Neuronal stem cell (in vitro differentiated cells): ENCODE data around the gene ERP27.

Source experiments
- DNase-seq: peaks from one replicate; pipeline ENCODE4 v3.0.0-alpha.2; 2013; ENCODE audit warnings: low spot score
- H2AFZ ChIP-seq: one replicate; pipeline ENCODE4 v1.6.1; 2013; ENCODE audit warnings: mild to moderate bottlenecking, low read length, inconsistent platforms
- H2AK5ac ChIP-seq: 2 replicates; pipeline ENCODE4 v1.6.1; 2013; ENCODE audit warnings: low read depth, mild to moderate bottlenecking, inconsistent platforms, low read length, moderate library complexity, mixed read lengths
- H2BK120ac ChIP-seq: 2 replicates; pipeline ENCODE4 v1.6.1; 2013; ENCODE audit warnings: low read depth, mild to moderate bottlenecking, inconsistent platforms, low read length, moderate library complexity, mixed read lengths
- H2BK12ac ChIP-seq: one replicate; pipeline ENCODE4 v1.6.1; 2013; ENCODE audit warnings: low read length, inconsistent platforms
- H2BK15ac ChIP-seq: 2 replicates; pipeline ENCODE4 v1.6.1; 2013; ENCODE audit warnings: mild to moderate bottlenecking, low read length, inconsistent platforms, mixed read lengths
- H2BK5ac ChIP-seq: one replicate; pipeline ENCODE4 v1.6.1; 2013; ENCODE audit warnings: inconsistent platforms, mild to moderate bottlenecking, low read length, moderate library complexity
- H3K14ac ChIP-seq: one replicate; pipeline ENCODE4 v1.6.1; 2013; ENCODE audit warnings: low read length, inconsistent platforms
- H3K18ac ChIP-seq: 2 replicates; pipeline ENCODE4 v1.6.1; 2013; ENCODE audit warnings: low read length, inconsistent platforms
- H3K23ac ChIP-seq: 2 replicates; pipeline ENCODE4 v1.6.1; 2013; ENCODE audit warnings: low read depth, mild to moderate bottlenecking, mixed read lengths, low read length, inconsistent platforms; ENCODE audit not compliant: poor library complexity
- H3K27ac ChIP-seq: replicated peaks from 3 replicates; pipeline ENCODE4 v1.5.1; 2013; ENCODE audit warnings: low read length, inconsistent platforms
- H3K27me3 ChIP-seq, 3 experiments: 2 replicates each; pipeline ENCODE4 v1.6.1; 2013; ENCODE audit warnings: low read length in 3 of 3, mild to moderate bottlenecking in 2 of 3, inconsistent platforms in 1 of 3, low read depth in 1 of 3, mixed read lengths in 1 of 3, moderate library complexity in 1 of 3; ENCODE audit not compliant: control insufficient read depth in 3 of 3, insufficient read depth in 3 of 3
- H3K36me3 ChIP-seq, 2 donors: replicated peaks in 1 of 2; 2 replicates each; pipeline ENCODE4 v1.6.1; 2013; ENCODE audit warnings: low read length in 2 of 2; ENCODE audit not compliant: control insufficient read depth in 2 of 2, insufficient read depth in 2 of 2
- H3K4ac ChIP-seq: 2 replicates; pipeline ENCODE4 v1.6.1; 2013; ENCODE audit warnings: inconsistent platforms, mild to moderate bottlenecking, low read length, moderate library complexity
- H3K4me1 ChIP-seq, 2 donors: 1 replicate in 1 of 2; 2 replicates in 1 of 2; pipeline ENCODE4 v1.6.1; 2013; ENCODE audit warnings: low read length in 2 of 2, low read depth in 1 of 2; ENCODE audit not compliant: control insufficient read depth in 2 of 2, insufficient read depth in 1 of 2
- H3K4me2 ChIP-seq: one replicate; pipeline ENCODE4 v1.6.1; 2013; ENCODE audit warnings: mild to moderate bottlenecking, low read length, inconsistent platforms; ENCODE audit not compliant: insufficient read depth, poor library complexity, severe bottlenecking
- H3K4me3 ChIP-seq, 2 donors: 2 replicates each; pipeline ENCODE4 v1.5.1; 2013; ENCODE audit warnings: low read length in 2 of 2, mild to moderate bottlenecking in 2 of 2, inconsistent platforms in 1 of 2, moderate library complexity in 1 of 2
- H3K79me1 ChIP-seq: one replicate; pipeline ENCODE4 v1.6.1; 2013; ENCODE audit warnings: low read depth, mild to moderate bottlenecking, inconsistent platforms, low read length, moderate library complexity
- H3K9ac ChIP-seq: one replicate; pipeline ENCODE4 v1.6.1; 2013; ENCODE audit warnings: mild to moderate bottlenecking, low read depth, low read length, inconsistent platforms; ENCODE audit not compliant: poor library complexity
- H3K9me3 ChIP-seq, 2 donors: replicated peaks in 1 of 2; 2 replicates each; pipeline versions ENCODE3 to v1.6.1; 2013; ENCODE audit warnings: low read length in 2 of 2, mild to moderate bottlenecking in 2 of 2, inconsistent platforms in 1 of 2, low read depth in 1 of 2, mixed read lengths in 1 of 2, moderate library complexity in 1 of 2; ENCODE audit not compliant: control insufficient read depth in 2 of 2, insufficient read depth in 1 of 2
- H4K8ac ChIP-seq: one replicate; pipeline ENCODE4 v1.6.1; 2013; ENCODE audit warnings: low read depth, mild to moderate bottlenecking, inconsistent platforms, low read length, moderate library complexity
- H4K91ac ChIP-seq: one replicate; pipeline ENCODE4 v1.6.1; 2013; ENCODE audit warnings: low read length, low read depth, mild to moderate bottlenecking, inconsistent platforms; ENCODE audit not compliant: poor library complexity
- WGBS, 2 donors: extraction: QIAGEN DNeasy Blood & Tissue Kit; methylation state at CpG; one replicate each; pipeline ENCODE4 v1.1.7; 2013; ENCODE audit warnings: missing lambda C conversion rate in 2 of 2, mixed read lengths in 1 of 2; ENCODE audit not compliant: insufficient read length in 2 of 2, insufficient replicate concordance in 1 of 2; ENCODE audit errors: extremely low coverage in 2 of 2; 5-methylcytosine and 5-hydroxymethylcytosine counted together

The ERP27 gene

GRCh38 chr12:14923944-14924343 lies 14.4 kb downstream of the ERP27 start:
- H3K4me3 ChIP-seq = no peak overlapping the region
- H3K4me1 ChIP-seq = no peaks in the 10 kb centered on the region
- no peak overlapping the region for H2BK15ac ChIP-seq
- H2AFZ ChIP-seq = no peak overlapping the region
- no peak overlapping the region for H2BK12ac ChIP-seq
- no peak overlapping the region for H3K4ac ChIP-seq
- H4K8ac ChIP-seq = no peak overlapping the region
- H2AK5ac ChIP-seq = no peak overlapping the region
- no peak overlapping the region for H3K27ac ChIP-seq
- H4K91ac ChIP-seq = no peak overlapping the region
- H3K9ac ChIP-seq = no peak overlapping the region
- H3K4me2 ChIP-seq = no peak overlapping the region
- H3K27me3 ChIP-seq = no peaks in the 10 kb centered on the region
- no peak overlapping the region for H3K14ac ChIP-seq
- H3K79me1 ChIP-seq = no peaks in the 10 kb centered on the region
- H3K23ac ChIP-seq = no peak overlapping the region
- H3K9me3 ChIP-seq = no peaks in the 10 kb centered on the region
- no peaks in the 10 kb centered on the region for H3K36me3 ChIP-seq
- H2BK5ac ChIP-seq = no peak overlapping the region
- no peak overlapping the region for H2BK120ac ChIP-seq
- DNase-seq = no peak
- WGBS, 2 donors = no CpG with 5 or more reads among the region's 2 CpGs
- H3K18ac ChIP-seq = no peak overlapping the region

DNA sequence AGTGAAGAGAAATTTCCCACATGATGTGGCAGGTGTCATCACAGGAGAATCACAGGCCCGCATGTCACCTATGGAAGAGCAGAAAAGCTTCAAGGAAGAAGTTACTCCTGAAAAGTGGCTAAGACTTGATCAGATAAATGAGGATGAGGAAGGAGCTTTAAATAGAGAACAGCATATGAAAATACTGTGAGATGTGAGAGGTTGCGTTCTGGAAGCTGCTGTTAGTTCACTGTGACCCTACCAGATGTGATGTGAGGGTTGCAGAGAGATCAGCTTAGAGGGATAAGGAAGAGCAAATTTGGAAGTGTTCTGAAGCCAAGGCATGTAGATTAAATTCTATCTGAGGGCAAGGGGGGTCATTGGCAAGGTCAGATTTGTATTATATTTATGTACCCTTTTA lies 17.1 kb downstream of the ERP27 start:
- Histone ChIP-seq H4K91ac (no peak overlapping the region), H2BK12ac (no peak overlapping the region), H2BK15ac (no peak overlapping the region), H3K4ac (no peak overlapping the region), H3K79me1 (no peaks in the 10 kb centered on the region), H3K18ac (no peak overlapping the region), H3K4me2 (no peak overlapping the region), H3K27me3 (no peaks in the 10 kb centered on the region), H3K9me3 (no peaks in the 10 kb centered on the region), H3K4me3 (no peak overlapping the region), H3K23ac (no peak overlapping the region), H3K14ac (no peak overlapping the region), H3K27ac (no peak overlapping the region), H2AFZ (no peak overlapping the region), H2BK120ac (no peak overlapping the region), H2AK5ac (no peak overlapping the region), H4K8ac (no peak overlapping the region), H3K9ac (no peak overlapping the region), H3K36me3 (no peaks in the 10 kb centered on the region), H3K4me1 (no peaks in the 10 kb centered on the region), H2BK5ac (no peak overlapping the region)
- no CpG with 5 or more reads among the region's 2 CpGs for WGBS, 2 donors
- no peak for DNase-seq

- H3K4ac ChIP-seq = no peak overlapping the region
- H3K9ac ChIP-seq = no peak overlapping the region
- H3K36me3 ChIP-seq = no peaks in the 10 kb centered on the region
- H3K4me3 ChIP-seq = no peak overlapping the region
- DNase-seq = no peak
- H3K9me3 ChIP-seq = no peaks in the 10 kb centered on the region
- H2BK5ac ChIP-seq = no peak overlapping the region
- H3K27ac ChIP-seq = no peak overlapping the region
- no peak overlapping the region for H4K8ac ChIP-seq
- no peak overlapping the region for H3K23ac ChIP-seq
- no peak overlapping the region for H2BK120ac ChIP-seq
- no peak overlapping the region for H2BK15ac ChIP-seq
- H2AFZ ChIP-seq = no peak overlapping the region
- H3K27me3 ChIP-seq = no peaks in the 10 kb centered on the region
- H3K4me2 ChIP-seq = no peak overlapping the region
- no peak overlapping the region for H2AK5ac ChIP-seq
- H2BK12ac ChIP-seq = no peak overlapping the region
- no peaks in the 10 kb centered on the region for H3K79me1 ChIP-seq
- H3K18ac ChIP-seq = no peak overlapping the region
- no CpG with 5 or more reads among the region's 7 CpGs for WGBS, 2 donors
- H3K4me1 ChIP-seq = no peaks in the 10 kb centered on the region
- H4K91ac ChIP-seq = no peak overlapping the region
- H3K14ac ChIP-seq = no peak overlapping the region
Observed at GRCh38 chr12:14920475-14921126, 17.7 kb downstream of the ERP27 start.

GRCh38 chr12:14919455-14919854 lies 18.9 kb downstream of the ERP27 start:
- Histone ChIP-seq H3K4me2 (no peak overlapping the region), H3K14ac (no peak overlapping the region), H2BK15ac (no peak overlapping the region), H4K8ac (no peak overlapping the region), H3K36me3 (no peaks in the 10 kb centered on the region), H3K4me3 (no peak overlapping the region), H4K91ac (no peak overlapping the region), H3K4ac (no peak overlapping the region), H2BK12ac (no peak overlapping the region), H3K9me3 (no peaks in the 10 kb centered on the region), H3K18ac (no peak overlapping the region), H2BK5ac (no peak overlapping the region), H3K79me1 (no peaks in the 10 kb centered on the region), H3K4me1 (no peaks in the 10 kb centered on the region), H2BK120ac (no peak overlapping the region), H2AFZ (no peak overlapping the region), H3K9ac (no peak overlapping the region), H3K27ac (no peak overlapping the region), H3K27me3 (no peaks in the 10 kb centered on the region), H2AK5ac (no peak overlapping the region), H3K23ac (no peak overlapping the region)
- DNase-seq = no peak
